GM12801 (cell line): ENCODE data around the gene MUC5B.

Experiments used
- TF ChIP-seq, protein P1 (sequence below): IDR thresholded peaks from one replicate; pipeline ENCODE4 v1.5.1; 2011; ENCODE audit warnings: control low read depth; ENCODE audit not compliant: insufficient read length; ENCODE audit errors: extremely low read depth

The MUC5B gene

DNA sequence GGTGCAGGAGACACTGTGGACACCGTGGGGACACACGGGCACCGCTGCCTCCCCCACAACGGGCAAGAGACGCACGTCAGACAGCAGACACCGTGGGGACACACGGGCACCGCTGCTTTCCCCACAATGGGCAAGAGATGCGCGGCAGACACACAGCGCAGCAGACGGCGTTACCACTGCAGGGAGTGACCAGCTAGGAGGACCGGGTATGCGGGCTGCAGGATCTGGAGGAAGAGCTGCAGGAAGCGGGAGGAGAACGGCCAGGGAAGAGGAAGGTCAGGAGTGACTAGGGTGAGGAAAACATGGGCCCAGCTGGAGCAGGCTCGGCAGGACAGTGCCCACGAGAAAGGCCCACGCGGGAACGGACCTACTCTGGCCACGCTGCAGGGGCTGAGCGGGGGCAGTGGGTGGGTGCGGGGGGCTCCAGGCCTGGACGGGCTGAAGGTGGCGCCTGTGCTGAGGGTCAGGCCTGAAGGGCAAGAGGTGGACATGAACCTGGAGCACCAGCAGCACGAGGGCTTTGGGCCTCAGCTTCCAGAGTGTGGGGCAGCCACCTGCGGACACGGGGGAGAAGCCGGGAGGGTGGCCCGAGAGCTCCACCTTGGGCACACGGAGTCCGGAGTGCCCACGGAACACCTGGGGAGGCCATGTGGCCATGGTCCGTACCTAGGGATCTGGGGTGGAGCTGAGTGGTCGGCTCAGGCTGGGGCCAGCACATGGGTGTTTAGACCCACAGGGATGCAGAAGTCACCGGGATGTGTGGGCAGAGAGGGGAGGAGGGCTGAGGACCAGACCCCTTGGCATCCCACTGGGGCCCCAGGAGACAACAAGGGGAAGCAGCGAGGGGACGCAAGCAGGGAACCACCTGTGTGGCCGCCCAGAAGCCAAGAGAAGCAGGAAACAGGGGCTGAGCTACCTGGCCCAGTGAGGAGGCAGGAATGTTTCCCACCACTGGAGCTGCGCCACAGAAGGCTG, 70.1 kb downstream of the MUC5B start:
- TF ChIP-seq, protein P1, sequence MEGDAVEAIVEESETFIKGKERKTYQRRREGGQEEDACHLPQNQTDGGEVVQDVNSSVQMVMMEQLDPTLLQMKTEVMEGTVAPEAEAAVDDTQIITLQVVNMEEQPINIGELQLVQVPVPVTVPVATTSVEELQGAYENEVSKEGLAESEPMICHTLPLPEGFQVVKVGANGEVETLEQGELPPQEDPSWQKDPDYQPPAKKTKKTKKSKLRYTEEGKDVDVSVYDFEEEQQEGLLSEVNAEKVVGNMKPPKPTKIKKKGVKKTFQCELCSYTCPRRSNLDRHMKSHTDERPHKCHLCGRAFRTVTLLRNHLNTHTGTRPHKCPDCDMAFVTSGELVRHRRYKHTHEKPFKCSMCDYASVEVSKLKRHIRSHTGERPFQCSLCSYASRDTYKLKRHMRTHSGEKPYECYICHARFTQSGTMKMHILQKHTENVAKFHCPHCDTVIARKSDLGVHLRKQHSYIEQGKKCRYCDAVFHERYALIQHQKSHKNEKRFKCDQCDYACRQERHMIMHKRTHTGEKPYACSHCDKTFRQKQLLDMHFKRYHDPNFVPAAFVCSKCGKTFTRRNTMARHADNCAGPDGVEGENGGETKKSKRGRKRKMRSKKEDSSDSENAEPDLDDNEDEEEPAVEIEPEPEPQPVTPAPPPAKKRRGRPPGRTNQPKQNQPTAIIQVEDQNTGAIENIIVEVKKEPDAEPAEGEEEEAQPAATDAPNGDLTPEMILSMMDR: no peak

DNA sequence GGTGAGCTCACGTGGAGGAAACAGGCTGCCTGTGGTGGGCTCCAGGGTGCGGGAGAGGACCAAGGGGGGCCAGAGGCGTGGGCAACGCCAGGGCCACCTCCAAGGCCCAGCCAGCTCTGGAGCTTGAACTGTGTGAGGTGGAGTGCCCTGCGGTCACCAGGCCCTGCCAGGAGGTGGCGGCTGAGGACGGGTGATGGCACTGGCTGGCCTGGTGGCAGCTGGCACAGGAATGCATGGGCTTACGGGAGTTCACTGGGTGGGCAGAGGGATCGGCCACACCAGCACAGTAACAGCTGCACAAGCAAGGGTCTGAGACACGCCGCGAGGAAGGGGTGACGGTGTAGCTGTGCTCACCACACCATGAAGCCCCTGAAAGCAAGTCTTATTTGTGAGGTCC, 70.8 kb downstream of the MUC5B start:
- TF ChIP-seq, protein P1: no peak

DNA sequence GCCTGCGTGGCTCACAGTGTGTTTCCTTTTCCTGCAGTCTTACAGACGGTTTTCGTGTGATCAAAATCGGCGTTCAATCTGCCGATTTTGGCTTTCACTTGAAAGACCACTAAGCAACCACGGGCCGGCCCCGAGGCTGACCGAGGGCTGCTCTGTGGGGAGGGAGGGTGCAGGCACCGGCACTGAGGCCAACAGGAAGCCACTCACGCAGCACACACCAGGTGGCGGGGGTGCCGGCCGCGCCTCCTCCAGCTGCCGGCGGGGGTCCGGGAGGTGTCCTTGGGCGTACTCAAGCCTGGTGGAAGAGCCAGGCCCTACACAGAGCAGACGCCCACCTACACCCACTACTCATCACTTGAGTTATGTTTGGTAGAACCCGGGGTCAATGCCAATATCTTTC, 72.2 kb downstream of the MUC5B start:
- TF ChIP-seq, protein P1: no peak

DNA sequence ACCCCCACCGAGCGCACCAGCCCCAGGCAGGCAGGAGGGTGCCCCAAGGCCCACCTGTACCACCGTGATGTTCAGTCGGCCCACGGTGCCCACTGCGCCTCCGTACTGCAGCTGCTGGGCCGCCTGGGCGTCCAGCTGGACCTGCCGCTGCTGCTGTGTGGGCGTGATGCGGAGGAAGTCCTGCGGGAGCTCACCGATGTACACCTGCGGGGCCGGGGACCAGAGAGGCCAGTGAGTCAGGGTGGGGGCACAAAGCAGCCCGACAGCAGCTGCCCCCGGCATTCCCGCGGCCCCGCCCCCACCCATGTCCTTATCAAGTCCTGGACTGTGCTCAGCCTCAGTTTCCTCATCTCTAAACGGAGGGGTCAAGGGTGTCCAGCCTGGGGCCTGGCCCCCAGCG, 72.7 kb downstream of the MUC5B start:
- TF ChIP-seq, protein P1: no peak

DNA sequence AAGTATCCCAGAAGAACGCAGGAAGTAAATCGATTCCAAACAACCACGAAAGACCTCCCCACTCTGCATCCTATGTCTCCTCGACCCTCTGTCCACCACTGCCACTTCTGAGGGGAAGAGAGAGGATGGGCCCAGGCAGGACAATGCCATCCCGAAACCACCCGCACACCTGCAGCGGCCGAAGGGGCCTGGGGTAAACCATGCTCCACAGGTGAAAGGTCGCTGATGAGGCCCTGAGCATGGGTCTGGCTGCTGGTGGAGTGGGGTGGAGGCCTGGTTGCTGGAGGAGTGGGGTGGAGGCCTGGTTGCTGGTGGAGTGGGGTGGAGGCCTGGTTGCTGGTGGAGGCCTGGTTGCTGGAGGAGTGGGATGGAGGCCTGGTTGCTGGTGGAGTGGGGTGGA, 73.4 kb downstream of the MUC5B start:
- TF ChIP-seq, protein P1: no peak

DNA sequence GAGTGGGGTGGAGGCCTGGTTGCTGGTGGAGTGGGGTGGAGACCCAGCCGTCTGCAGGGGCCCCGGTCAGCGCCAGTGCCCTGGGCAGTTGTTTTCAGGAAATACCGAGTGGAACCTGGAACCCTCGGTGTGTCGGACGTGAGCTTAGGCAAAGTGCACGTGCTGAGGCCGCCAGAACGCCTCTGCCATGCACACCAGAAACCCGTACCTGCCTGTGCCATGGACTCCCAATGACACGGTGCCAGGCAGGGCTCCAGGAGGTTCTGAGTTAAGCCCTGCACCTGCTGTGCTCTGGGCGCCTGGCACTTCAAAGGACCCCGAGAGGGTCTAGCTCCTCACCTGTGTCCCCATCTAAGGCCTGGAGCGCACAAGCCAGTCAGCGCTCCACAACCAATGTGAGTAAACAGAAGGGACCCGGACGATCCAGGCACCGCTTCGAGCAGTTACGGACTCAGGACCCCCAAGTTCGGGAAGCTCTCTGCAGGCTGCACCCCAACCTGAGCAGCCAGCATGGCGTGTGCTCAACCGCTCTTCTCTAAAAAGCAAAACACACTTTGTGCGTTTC, 74.2 kb downstream of the MUC5B start:
- TF ChIP-seq, protein P1: no peak

DNA sequence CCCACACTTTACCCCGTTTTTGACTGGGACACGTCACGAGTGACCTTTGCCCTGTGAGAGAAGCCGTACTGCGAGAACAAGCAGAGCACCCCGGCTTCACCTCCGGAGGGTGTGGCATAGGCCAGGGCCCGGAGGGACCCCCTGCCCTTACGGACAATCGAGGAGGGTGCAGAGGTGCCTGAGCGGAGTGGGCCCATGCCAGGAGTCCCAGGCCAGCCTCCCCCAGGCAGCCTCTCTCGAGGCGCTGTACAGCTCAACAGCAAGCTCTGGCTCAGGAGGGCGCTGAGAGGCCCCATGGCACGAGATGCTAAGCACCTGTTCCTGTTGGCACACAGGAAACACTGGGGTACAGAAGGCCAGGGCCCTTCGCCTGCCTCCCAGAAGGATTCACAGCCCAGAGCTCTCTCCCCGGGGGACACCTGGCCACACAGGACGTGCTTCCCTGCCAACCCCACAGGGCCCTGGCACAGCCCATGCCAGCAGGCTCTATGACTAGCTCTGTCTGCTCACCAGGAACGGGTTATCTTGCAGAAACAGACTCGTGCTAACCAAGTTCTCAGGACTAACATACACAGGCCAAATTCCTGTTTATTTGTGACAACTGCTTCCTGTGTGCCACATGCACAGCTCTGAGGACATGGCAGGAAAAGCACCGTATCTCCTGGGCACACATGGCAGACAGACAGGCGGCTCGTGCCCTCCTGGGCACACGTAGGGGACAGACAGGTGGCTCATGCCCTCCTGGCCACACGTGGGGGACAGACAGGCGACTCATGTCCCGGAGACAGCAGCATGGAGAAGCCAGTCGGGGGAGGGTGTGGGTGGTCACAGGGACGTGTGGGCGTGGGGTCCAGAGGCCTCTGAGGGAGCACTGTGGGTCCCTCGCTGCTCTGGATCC, 75.0 kb downstream of the MUC5B start:
- TF ChIP-seq, protein P1: no peak
